ENCODE results near the gene KRTAP4-16.
"Not testable (repeated sequence)": the region's sequence is repeated elsewhere in the genome, so short reads cannot be mapped to it uniquely, and the experiment has no call there.

GRCh38 chr17:41108728-41109386 is 6.8 kb upstream of the KRTAP4-16 start:
- not testable (repeated sequence) for TF ChIP-seq CTCF, POLR2A (IDR thresholded peaks at IDR 0.05)
